Measurements from ENCODE around the gene SH2B2. TPM values are rescaled to one million over a fixed set of nuclear protein-coding genes. Genes with fewer than 3 reads are reported as not detected.

The SH2B2 gene
- total and polyA plus RNA-seq, 10 donors = 13.4 to 36.9 (median 28.9) TPM

- peaks cover 0 to 99% (median 30%) of the 10 kb centered on the region in 6 donors for H3K36me3 ChIP-seq
- H3K4me1 ChIP-seq = no peaks in the 10 kb centered on the region
- DNase-seq = no peak
- no peaks in the 10 kb centered on the region for H3K27me3 ChIP-seq (replicated peaks in 1 of 7)
- intact Hi-C loops (cut with DNase I; ENCODE audit: low total_unique reads) = no loop called here
- TF ChIP-seq CTCF (IDR thresholded peaks at IDR 0.05 in 8 of 11, conservative IDR thresholded peaks at IDR 0.05 in 3 of 11) = no peak
- no peak for TF ChIP-seq POLR2A (IDR thresholded peaks at IDR 0.05)
- H3K9me3 ChIP-seq = no peaks in the 10 kb centered on the region
- WGBS, 5 donors = 77 to 92% (median 88%) methylated on average over 4 of the region's 4 CpGs
- H3K4me3 ChIP-seq = no peak overlapping the region
- H3K27ac ChIP-seq = no peak overlapping the region
Observed at GRCh38 chr7:102244601-102245000, 42.1 kb upstream of the SH2B2 start.

- intact Hi-C loops (cut with DNase I; ENCODE audit: low total_unique reads) = no loop called here
- no peaks in the 10 kb centered on the region for H3K9me3 ChIP-seq
- TF ChIP-seq POLR2A (IDR thresholded peaks at IDR 0.05) (no peak), CTCF (IDR thresholded peaks at IDR 0.05 in 8 of 11, conservative IDR thresholded peaks at IDR 0.05 in 3 of 11) (no peak), POLR2AphosphoS5 (IDR thresholded peaks at IDR 0.05) (no peak)
Observed at GRCh38 chr7:102248081-102248455, 38.6 kb upstream of the SH2B2 start.

GRCh38 chr7:102248456-102249395, 37.9 kb upstream of the SH2B2 start:
- TF ChIP-seq POLR2AphosphoS5 (IDR thresholded peaks at IDR 0.05) = no peak
- no peak for TF ChIP-seq CTCF (IDR thresholded peaks at IDR 0.05 in 8 of 11, conservative IDR thresholded peaks at IDR 0.05 in 3 of 11)
- TF ChIP-seq POLR2A (IDR thresholded peaks at IDR 0.05) = no peak
- no peaks in the 10 kb centered on the region for H3K4me1 ChIP-seq
- no peaks in the 10 kb centered on the region for H3K9me3 ChIP-seq
- no peak overlapping the region for H3K27ac ChIP-seq
- H3K27me3 ChIP-seq (replicated peaks in 1 of 7) = no peaks in the 10 kb centered on the region
- H3K36me3 ChIP-seq = peaks cover 0 to 86% (median 22%) of the 10 kb centered on the region in 6 donors
- intact Hi-C loops (cut with DNase I; ENCODE audit: low total_unique reads) = no loop called here
- WGBS, 5 donors = 93 to 97% (median 96%) methylated on average over 60 to 117 of the region's 117 CpGs
- no peak overlapping the region for H3K4me3 ChIP-seq
- no peak for DNase-seq

More at GRCh38 chr7:102248081-102248455, 38.6 kb upstream of the SH2B2 start:
- Histone ChIP-seq H3K27me3 (replicated peaks in 1 of 7) (no peaks in the 10 kb centered on the region), H3K27ac (no peak overlapping the region), H3K36me3 (peaks cover 0 to 86% (median 22%) of the 10 kb centered on the region in 6 donors), H3K4me3 (no peak overlapping the region), H3K4me1 (no peaks in the 10 kb centered on the region)
- 87 to 96% (median 95%) methylated on average over 8 to 14 of the region's 14 CpGs for WGBS, 5 donors
- DNase-seq = no peak
